ENCODE data around the gene GLG1.

Gene GLG1

DNA sequence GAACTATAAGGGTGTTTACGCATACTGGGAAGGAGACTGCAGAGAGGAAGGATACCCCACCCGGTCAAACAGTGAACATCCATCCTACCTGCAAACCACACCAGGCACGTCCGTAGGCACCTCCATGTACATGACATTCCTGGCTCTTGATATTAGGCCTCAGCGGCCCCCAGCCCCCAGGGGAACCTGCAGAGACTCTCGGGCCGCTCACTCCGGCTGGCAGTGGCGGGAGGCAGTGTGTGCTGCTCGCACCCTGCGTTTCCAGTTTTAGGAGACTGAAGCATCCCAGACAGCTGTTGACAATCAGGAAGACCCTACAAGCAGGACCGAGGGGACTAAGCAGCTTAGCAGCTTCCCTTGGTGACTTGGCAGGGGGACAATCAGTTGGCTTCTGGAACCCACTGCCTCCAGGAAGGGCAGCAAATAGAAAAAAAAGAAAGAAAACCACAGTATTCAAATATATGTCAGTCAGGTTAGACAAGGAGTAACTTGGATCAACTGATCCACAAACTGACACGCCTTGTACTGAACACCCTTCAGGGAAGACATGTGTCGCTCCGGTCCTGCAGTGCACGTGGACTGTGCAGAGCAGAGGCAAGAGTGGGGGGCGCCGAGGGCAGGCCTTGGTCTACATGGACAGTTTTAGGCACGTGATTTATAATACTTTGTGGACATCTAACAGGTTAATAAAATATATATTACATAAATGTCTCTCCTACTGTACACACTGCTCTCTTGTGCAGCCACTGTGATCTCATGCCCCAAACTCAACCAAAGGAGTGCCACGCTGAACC is 155.8 kb downstream of the GLG1 start:
- Histone ChIP-seq H3K27me3 (ENCODE audit: low read depth, low read length) (no peaks in the 10 kb centered on the region), H3K27ac (ENCODE audit: low read length) (no peak overlapping the region), H3K4me2 (ENCODE audit: low read length) (no peak overlapping the region), H3K79me2 (ENCODE audit: low read length) (no peaks in the 10 kb centered on the region), H4K20me1 (ENCODE audit: insufficient read depth, low read length) (no peaks in the 10 kb centered on the region), H3K36me3 (replicated peaks; ENCODE audit: low read depth, low read length) (peaks cover 23% of the 10 kb centered on the region), H3K4me1 (ENCODE audit: low read length) (peaks cover 4% of the 10 kb centered on the region; the same call in 1 of the 2 replicates), H3K9ac (ENCODE audit: low read length) (no peak overlapping the region), H2AFZ (ENCODE audit: low read depth, low read length) (no peak overlapping the region), H3K9me3 (ENCODE audit: insufficient read depth, low read length) (no peaks in the 10 kb centered on the region), H3K4me3 (ENCODE audit: low read length) (no peak overlapping the region)
- TF ChIP-seq, protein P1, sequence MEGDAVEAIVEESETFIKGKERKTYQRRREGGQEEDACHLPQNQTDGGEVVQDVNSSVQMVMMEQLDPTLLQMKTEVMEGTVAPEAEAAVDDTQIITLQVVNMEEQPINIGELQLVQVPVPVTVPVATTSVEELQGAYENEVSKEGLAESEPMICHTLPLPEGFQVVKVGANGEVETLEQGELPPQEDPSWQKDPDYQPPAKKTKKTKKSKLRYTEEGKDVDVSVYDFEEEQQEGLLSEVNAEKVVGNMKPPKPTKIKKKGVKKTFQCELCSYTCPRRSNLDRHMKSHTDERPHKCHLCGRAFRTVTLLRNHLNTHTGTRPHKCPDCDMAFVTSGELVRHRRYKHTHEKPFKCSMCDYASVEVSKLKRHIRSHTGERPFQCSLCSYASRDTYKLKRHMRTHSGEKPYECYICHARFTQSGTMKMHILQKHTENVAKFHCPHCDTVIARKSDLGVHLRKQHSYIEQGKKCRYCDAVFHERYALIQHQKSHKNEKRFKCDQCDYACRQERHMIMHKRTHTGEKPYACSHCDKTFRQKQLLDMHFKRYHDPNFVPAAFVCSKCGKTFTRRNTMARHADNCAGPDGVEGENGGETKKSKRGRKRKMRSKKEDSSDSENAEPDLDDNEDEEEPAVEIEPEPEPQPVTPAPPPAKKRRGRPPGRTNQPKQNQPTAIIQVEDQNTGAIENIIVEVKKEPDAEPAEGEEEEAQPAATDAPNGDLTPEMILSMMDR (IDR thresholded peaks at IDR 0.05; ENCODE audit: low read depth, low read length): no peak
- TF ChIP-seq EZH2phosphoT487 (IDR thresholded peaks at IDR 0.05; ENCODE audit: low read depth): no peak

DNA sequence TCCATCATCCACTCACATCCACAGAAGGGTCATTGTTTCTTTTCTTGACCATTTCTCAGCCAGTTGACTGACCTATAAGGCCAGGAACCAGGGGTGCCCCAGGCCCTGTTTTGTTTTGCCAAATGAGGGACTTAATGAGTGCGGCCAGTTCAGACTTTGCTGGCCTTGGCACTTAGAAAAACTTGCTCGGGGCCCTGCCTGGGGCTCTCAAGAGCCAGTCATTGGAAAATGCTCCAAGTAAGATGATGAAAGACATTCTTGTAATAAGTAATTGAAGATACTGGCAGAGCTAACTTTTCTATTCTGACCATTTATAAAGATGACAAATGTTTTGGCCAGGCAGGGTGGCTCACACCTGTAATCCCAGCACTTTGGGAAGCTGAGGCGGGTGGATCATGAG is 156.7 kb downstream of the GLG1 start:
- Histone ChIP-seq H3K9ac (ENCODE audit: low read length) (no peak overlapping the region), H3K27me3 (ENCODE audit: low read depth, low read length) (no peaks in the 10 kb centered on the region), H3K36me3 (replicated peaks; ENCODE audit: low read depth, low read length) (peaks cover 18% of the 10 kb centered on the region), H3K79me2 (ENCODE audit: low read length) (no peaks in the 10 kb centered on the region), H2AFZ (ENCODE audit: low read depth, low read length) (no peak overlapping the region), H3K27ac (ENCODE audit: low read length) (no peak overlapping the region), H3K4me1 (ENCODE audit: low read length) (peaks cover 4% of the 10 kb centered on the region; the same call in 1 of the 2 replicates), H3K4me2 (ENCODE audit: low read length) (no peak overlapping the region), H4K20me1 (ENCODE audit: insufficient read depth, low read length) (no peaks in the 10 kb centered on the region), H3K9me3 (ENCODE audit: insufficient read depth, low read length) (no peaks in the 10 kb centered on the region), H3K4me3 (ENCODE audit: low read length) (no peak overlapping the region)
- no peak for TF ChIP-seq EZH2phosphoT487 (IDR thresholded peaks at IDR 0.05; ENCODE audit: low read depth)
- TF ChIP-seq, protein P1 (IDR thresholded peaks at IDR 0.05; ENCODE audit: low read depth, low read length): no peak

DNA sequence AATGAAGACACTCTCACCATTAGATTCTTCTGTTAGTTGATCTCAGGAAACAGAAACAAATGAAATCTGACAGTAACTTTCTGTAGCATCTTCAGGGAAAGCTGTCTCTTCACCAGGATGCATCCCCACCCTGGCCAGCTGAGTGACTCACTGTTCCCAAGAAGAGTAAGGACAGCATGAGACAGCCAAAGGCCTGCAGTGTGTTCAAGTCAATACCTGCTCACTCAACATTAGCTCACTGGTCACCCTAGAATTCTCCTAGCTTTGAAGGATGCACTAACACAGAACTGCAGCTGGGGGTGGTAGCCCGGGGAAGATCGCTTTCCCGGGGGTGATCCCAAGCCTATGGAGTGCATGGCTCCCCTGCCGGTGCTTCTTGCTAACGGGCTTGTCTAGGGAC is 157.4 kb downstream of the GLG1 start:
- TF ChIP-seq EZH2phosphoT487 (IDR thresholded peaks at IDR 0.05; ENCODE audit: low read depth): no peak
- TF ChIP-seq, protein P1 (IDR thresholded peaks at IDR 0.05; ENCODE audit: low read depth, low read length): no peak
- Histone ChIP-seq H3K27ac (ENCODE audit: low read length) (no peak overlapping the region), H3K36me3 (replicated peaks; ENCODE audit: low read depth, low read length) (peaks cover 18% of the 10 kb centered on the region), H4K20me1 (ENCODE audit: insufficient read depth, low read length) (no peaks in the 10 kb centered on the region), H3K4me3 (ENCODE audit: low read length) (no peak overlapping the region), H3K4me1 (ENCODE audit: low read length) (peaks cover 4% of the 10 kb centered on the region; the same call in 1 of the 2 replicates), H3K27me3 (ENCODE audit: low read depth, low read length) (no peaks in the 10 kb centered on the region), H3K9me3 (ENCODE audit: insufficient read depth, low read length) (no peaks in the 10 kb centered on the region), H3K4me2 (ENCODE audit: low read length) (no peak overlapping the region), H3K79me2 (ENCODE audit: low read length) (no peaks in the 10 kb centered on the region), H2AFZ (ENCODE audit: low read depth, low read length) (no peak overlapping the region), H3K9ac (ENCODE audit: low read length) (no peak overlapping the region)

DNA sequence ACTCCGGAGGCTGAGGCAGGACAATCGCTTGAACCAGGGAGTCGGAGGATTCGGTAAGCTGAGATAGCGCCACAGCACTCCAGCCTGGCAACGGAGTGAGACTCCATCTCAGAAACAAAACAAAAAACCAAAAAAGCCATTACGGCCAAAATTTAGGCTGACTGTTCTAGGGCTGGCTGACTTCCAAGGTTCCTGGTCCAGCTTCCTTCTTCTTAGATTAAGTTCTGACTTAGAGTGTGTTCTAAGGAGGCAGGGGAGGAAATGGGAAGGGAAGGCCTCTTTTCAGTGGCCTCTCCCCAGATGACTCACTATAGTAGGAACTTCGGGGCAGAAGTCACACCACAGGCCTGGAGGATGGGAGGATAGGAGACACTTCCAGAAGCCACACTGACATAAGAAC is 157.9 kb downstream of the GLG1 start:
- TF ChIP-seq, protein P1 (IDR thresholded peaks at IDR 0.05; ENCODE audit: low read depth, low read length): no peak
- no peak for TF ChIP-seq EZH2phosphoT487 (IDR thresholded peaks at IDR 0.05; ENCODE audit: low read depth)
- Histone ChIP-seq H3K4me3 (ENCODE audit: low read length) (no peak overlapping the region), H3K9ac (ENCODE audit: low read length) (no peak overlapping the region), H3K79me2 (ENCODE audit: low read length) (no peaks in the 10 kb centered on the region), H3K27me3 (ENCODE audit: low read depth, low read length) (no peaks in the 10 kb centered on the region), H3K4me1 (ENCODE audit: low read length) (peaks cover 4% of the 10 kb centered on the region; the same call in 1 of the 2 replicates), H3K9me3 (ENCODE audit: insufficient read depth, low read length) (no peaks in the 10 kb centered on the region), H3K36me3 (replicated peaks; ENCODE audit: low read depth, low read length) (peaks cover 18% of the 10 kb centered on the region), H3K27ac (ENCODE audit: low read length) (no peak overlapping the region), H3K4me2 (ENCODE audit: low read length) (no peak overlapping the region), H2AFZ (ENCODE audit: low read depth, low read length) (no peak overlapping the region), H4K20me1 (ENCODE audit: insufficient read depth, low read length) (no peaks in the 10 kb centered on the region)
